Fibroblast of skin of right quadriceps (primary cell): Measurements from ENCODE around the gene KDM5A.
"Not testable (repeated sequence)": the region's sequence is repeated elsewhere in the genome, so short reads cannot be mapped to it uniquely, and the experiment has no call there.

Source experiments
- DNase-seq: peaks from one replicate; pipeline ENCODE4 v3.0.0-alpha.2; 2013

KDM5A gene

GRCh38 chr12:237026-237815 lies 151.9 kb downstream of the KDM5A start:
- no peak for DNase-seq

- no peak for DNase-seq
These were observed 152.7 kb downstream of the KDM5A start for GRCh38 chr12:236445-236844.

- DNase-seq = not testable (repeated sequence)
These were observed 153.2 kb downstream of the KDM5A start for GRCh38 chr12:235967-236366.

- DNase-seq = no peak
These were observed 154.2 kb downstream of the KDM5A start for GRCh38 chr12:234891-235415.

GRCh38 chr12:234019-234418 lies 155.1 kb downstream of the KDM5A start:
- DNase-seq = no peak

- no peak for DNase-seq
These were observed 155.5 kb downstream of the KDM5A start for GRCh38 chr12:233615-233968.

- DNase-seq = no peak
These were observed 156.1 kb downstream of the KDM5A start for GRCh38 chr12:232731-233614.

- DNase-seq = no peak
These were observed 158.0 kb downstream of the KDM5A start for GRCh38 chr12:230925-231671.
